ENCODE data around the gene RPL15. TPM values are rescaled to one million over a fixed set of nuclear protein-coding genes. Genes with fewer than 3 reads are reported as not detected.

Gene RPL15
- total and polyA plus RNA-seq, 2 of the 13 experiments (the other 11 are each of a cell fraction or from before 2014, with no cell fraction given) = 1,297 to 3,693 TPM

DNA sequence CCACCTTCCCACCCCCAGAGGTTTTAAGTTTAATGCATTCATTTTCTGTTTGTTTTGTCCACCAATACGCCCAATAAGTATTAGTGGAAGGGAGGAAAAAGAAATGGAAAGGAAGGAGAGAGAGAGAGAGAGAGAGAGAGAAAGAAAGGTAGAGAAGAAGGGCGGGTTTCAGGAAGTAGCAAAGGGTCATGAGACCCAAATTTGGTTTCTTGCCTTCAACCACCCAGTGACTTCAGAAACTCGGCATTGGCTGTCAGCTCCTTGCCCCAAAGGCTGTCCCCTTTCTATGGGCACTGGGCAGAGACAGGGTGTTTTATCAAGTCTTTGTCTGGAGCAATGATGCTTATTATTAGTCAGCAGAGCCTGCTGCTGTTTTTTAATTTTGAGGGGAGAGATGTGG is 14.7 kb downstream of the RPL15 start (continued):
- TF ChIP-seq SNAPC4 (CRISPR knock-in tag; IDR thresholded peaks at IDR 0.05) = no peak
- TF ChIP-seq CHD4 (IDR thresholded peaks at IDR 0.05; ENCODE audit: borderline replicate concordance, low read length) = no peak

- FAIRE-seq (no peak), ATAC-seq (no peak), DNase-seq (ENCODE audit: low spot score) (no peak)
- peaks cover 6% of the 10 kb centered on the region for H3K4me1 ChIP-seq (ENCODE audit: insufficient read depth, low read length)
- in situ Hi-C loops (cut with HindIII; ENCODE audit: extremely low pct_ligation_motif_present, low pct_unique_long_range_greater_than_20kb) (no loop called here), intact Hi-C loops (cut with micrococcal nuclease; ENCODE audit: unreplicated experiment) (no loop called here)
- no peak overlapping the region for H3K4me2 ChIP-seq (ENCODE audit: low read depth, low read length)
- CTCF ChIA-PET (ENCODE audit: low intra/inter-chr PET ratio, low total read pairs) = no interaction called here
- peaks cover 0 to 5% of the 10 kb centered on the region in 2 experiments; a peak in 2 of 5 replicates for H3K27me3 ChIP-seq (ENCODE audit: control insufficient read depth in 1 of 2, insufficient read depth in 2 of 2, low read length in 2 of 2)
- H3K36me3 ChIP-seq (replicated peaks in 1 of 2; ENCODE audit: control insufficient read depth in 1 of 2, insufficient read depth in 2 of 2, low read length in 2 of 2) = no peaks in the 10 kb centered on the region
- H2AFZ ChIP-seq (ENCODE audit: low read length) = no peak overlapping the region
- no peak overlapping the region for H3K4me3 ChIP-seq (replicated peaks in 1 of 3; ENCODE audit: insufficient read depth in 1 of 3, low read depth in 2 of 3, low read length in 3 of 3)
- no peaks in the 10 kb centered on the region for H4K20me1 ChIP-seq (ENCODE audit: insufficient read depth, low read length)
- POLR2A ChIA-PET = no interaction called here
- no peak overlapping the region for H3K27ac ChIP-seq (ENCODE audit: extremely low read length, insufficient read depth, low read length)
- H3K79me2 ChIP-seq (ENCODE audit: insufficient read depth, low read length) = no peaks in the 10 kb centered on the region
- H3K9ac ChIP-seq (ENCODE audit: insufficient read depth, low read depth, low read length) = no peak overlapping the region
- 23% methylated on average over 4 of the region's 4 CpGs for WGBS (ENCODE audit: low lambda C conversion rate)
- no peaks in the 10 kb centered on the region for H3K9me3 ChIP-seq (ENCODE audit: low read length)
- no TSS peak for BruUV-seq (replicated peaks)
- TF ChIP-seq CBX1 (IDR thresholded peaks at IDR 0.05; ENCODE audit: low read depth) (no peak), GFI1 (CRISPR knock-in tag; IDR thresholded peaks at IDR 0.05; ENCODE audit: borderline replicate concordance) (no peak), RNF2 (conservative IDR thresholded peaks at IDR 0.05; ENCODE audit: low read depth) (no peak), ZFAT (CRISPR knock-in tag; conservative IDR thresholded peaks at IDR 0.05) (no peak), MYC (CRISPR knock-in tag; IDR thresholded peaks at IDR 0.05; ENCODE audit: borderline replicate concordance) (no peak), NFRKB (IDR thresholded peaks at IDR 0.05) (no peak), ZNF772 (CRISPR knock-in tag; IDR thresholded peaks at IDR 0.05) (no peak), ZNF350 (CRISPR knock-in tag; IDR thresholded peaks at IDR 0.05; ENCODE audit: borderline replicate concordance, low read depth) (no peak), ADNP (CRISPR knock-in tag; IDR thresholded peaks at IDR 0.05) (no peak), NR3C1 (CRISPR knock-in tag; IDR thresholded peaks at IDR 0.05) (no peak), TEAD2 (CRISPR knock-in tag; IDR thresholded peaks at IDR 0.05) (no peak), ZSCAN9 (CRISPR knock-in tag; IDR thresholded peaks at IDR 0.05; ENCODE audit: borderline replicate concordance) (no peak)
- TF ChIP-seq, protein P1, sequence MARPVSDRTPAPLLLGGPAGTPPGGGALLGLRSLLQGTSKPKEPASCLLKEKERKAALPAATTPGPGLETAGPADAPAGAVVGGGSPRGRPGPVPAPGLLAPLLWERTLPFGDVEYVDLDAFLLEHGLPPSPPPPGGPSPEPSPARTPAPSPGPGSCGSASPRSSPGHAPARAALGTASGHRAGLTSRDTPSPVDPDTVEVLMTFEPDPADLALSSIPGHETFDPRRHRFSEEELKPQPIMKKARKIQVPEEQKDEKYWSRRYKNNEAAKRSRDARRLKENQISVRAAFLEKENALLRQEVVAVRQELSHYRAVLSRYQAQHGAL (CRISPR knock-in tag; IDR thresholded peaks at IDR 0.05; ENCODE audit: not compliant biosample characterization) = no peak
- TF ChIP-seq, protein P2, sequence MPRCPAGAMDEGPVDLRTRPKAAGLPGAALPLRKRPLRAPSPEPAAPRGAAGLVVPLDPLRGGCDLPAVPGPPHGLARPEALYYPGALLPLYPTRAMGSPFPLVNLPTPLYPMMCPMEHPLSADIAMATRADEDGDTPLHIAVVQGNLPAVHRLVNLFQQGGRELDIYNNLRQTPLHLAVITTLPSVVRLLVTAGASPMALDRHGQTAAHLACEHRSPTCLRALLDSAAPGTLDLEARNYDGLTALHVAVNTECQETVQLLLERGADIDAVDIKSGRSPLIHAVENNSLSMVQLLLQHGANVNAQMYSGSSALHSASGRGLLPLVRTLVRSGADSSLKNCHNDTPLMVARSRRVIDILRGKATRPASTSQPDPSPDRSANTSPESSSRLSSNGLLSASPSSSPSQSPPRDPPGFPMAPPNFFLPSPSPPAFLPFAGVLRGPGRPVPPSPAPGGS (CRISPR knock-in tag; IDR thresholded peaks at IDR 0.05) = no peak
- TF ChIP-seq, protein P3, sequence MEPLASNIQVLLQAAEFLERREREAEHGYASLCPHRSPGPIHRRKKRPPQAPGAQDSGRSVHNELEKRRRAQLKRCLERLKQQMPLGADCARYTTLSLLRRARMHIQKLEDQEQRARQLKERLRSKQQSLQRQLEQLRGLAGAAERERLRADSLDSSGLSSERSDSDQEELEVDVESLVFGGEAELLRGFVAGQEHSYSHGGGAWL (CRISPR knock-in tag; IDR thresholded peaks at IDR 0.05) = no peak
These were observed 15.6 kb downstream of the RPL15 start for GRCh38 chr3:23932571-23932970.
